ENCODE measurements around the gene TMEM147. TPM values are rescaled to one million over a fixed set of nuclear protein-coding genes. Genes with fewer than 3 reads are reported as not detected.

TMEM147 gene
- total and polyA plus RNA-seq, 10 of the 15 experiments (the other 5 are each of a cell fraction or from before 2014, with no cell fraction given): 53.4 to 145 (median 79.3) TPM

DNA sequence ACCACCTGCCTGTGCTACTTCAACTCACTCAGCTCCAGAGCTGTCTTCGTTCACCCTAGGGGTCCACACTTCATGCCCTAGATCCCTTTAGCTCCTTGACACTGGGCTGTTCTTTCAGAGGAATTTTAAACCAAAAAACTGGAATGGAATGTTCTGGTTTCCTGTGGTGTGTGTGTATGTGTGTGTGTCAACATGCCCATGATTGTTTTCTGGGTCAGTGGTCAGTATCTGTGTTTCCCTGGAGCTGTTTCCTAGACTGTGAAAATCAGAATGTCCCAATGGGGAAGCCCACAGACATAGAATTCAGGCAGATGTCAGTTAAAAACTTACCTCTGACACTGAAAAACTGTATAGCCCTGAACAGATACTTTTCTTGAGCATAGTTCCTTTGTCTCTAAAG lies 41.9 kb downstream of the TMEM147 start:
- no peak overlapping the region for H3K27ac ChIP-seq (ENCODE audit: control insufficient read depth, insufficient read depth)
- no peak overlapping the region for H3K4me3 ChIP-seq
- ChIA-PET SMC1A (ENCODE audit: uncharacterized antibody, unreplicated experiment) (interaction anchor here (1.1 to 1.4 kb wide), 3 partner anchors 39 to 77 kb away, joined by 3 to 6 read pairs (median 4); no protein-coding TSS in a partner anchor), RAD21 (ENCODE audit: unreplicated experiment) (interaction anchor here (1.5 kb wide), 1 partner anchor 57 kb away, joined by 3 read pairs; no protein-coding TSS in a partner anchor), POLR2A (no interaction called here), CTCF (interaction anchor here (0.8 to 2.0 kb wide), 5 partner anchors 31 to 100 kb away, joined by 3 to 5 read pairs (median 4); no protein-coding TSS in a partner anchor)
- H3K79me2 ChIP-seq (ENCODE audit: control insufficient read depth, insufficient read depth, low read length): no peaks in the 10 kb centered on the region
- DNase-seq (ENCODE audit: low read depth, low spot score) (no peak), FAIRE-seq (no peak), ATAC-seq (no peak)
- no peaks in the 10 kb centered on the region for H3K36me3 ChIP-seq (ENCODE audit: control insufficient read depth in 2 of 2, insufficient read depth in 2 of 2, low read length in 1 of 2)
- no peaks in the 10 kb centered on the region for H3K27me3 ChIP-seq (replicated peaks in 1 of 2; ENCODE audit: control insufficient read depth in 2 of 2, insufficient read depth in 2 of 2, low read length in 1 of 2)
- H3K4me2 ChIP-seq (ENCODE audit: control insufficient read depth, insufficient read depth): no peak overlapping the region
- no peaks in the 10 kb centered on the region for H3K4me1 ChIP-seq (ENCODE audit: control insufficient read depth, insufficient read depth, low read length)
- no peaks in the 10 kb centered on the region for H4K20me1 ChIP-seq (ENCODE audit: control insufficient read depth, insufficient read depth)
- H3K9me3 ChIP-seq (replicated peaks; ENCODE audit: control insufficient read depth, insufficient read depth, low read length): no peaks in the 10 kb centered on the region; the same call in 2 of the 3 replicates
- WGBS (ENCODE audit: insufficient coverage, insufficient replicate concordance, low lambda C conversion rate, missing lambda C conversion rate): 0% methylated on average over 1 of the region's 1 CpG
- TF ChIP-seq, protein P1, sequence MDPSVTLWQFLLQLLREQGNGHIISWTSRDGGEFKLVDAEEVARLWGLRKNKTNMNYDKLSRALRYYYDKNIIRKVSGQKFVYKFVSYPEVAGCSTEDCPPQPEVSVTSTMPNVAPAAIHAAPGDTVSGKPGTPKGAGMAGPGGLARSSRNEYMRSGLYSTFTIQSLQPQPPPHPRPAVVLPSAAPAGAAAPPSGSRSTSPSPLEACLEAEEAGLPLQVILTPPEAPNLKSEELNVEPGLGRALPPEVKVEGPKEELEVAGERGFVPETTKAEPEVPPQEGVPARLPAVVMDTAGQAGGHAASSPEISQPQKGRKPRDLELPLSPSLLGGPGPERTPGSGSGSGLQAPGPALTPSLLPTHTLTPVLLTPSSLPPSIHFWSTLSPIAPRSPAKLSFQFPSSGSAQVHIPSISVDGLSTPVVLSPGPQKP (IDR thresholded peaks at IDR 0.05; ENCODE audit: low read depth, low read length): no peak
- TF ChIP-seq, protein P2, sequence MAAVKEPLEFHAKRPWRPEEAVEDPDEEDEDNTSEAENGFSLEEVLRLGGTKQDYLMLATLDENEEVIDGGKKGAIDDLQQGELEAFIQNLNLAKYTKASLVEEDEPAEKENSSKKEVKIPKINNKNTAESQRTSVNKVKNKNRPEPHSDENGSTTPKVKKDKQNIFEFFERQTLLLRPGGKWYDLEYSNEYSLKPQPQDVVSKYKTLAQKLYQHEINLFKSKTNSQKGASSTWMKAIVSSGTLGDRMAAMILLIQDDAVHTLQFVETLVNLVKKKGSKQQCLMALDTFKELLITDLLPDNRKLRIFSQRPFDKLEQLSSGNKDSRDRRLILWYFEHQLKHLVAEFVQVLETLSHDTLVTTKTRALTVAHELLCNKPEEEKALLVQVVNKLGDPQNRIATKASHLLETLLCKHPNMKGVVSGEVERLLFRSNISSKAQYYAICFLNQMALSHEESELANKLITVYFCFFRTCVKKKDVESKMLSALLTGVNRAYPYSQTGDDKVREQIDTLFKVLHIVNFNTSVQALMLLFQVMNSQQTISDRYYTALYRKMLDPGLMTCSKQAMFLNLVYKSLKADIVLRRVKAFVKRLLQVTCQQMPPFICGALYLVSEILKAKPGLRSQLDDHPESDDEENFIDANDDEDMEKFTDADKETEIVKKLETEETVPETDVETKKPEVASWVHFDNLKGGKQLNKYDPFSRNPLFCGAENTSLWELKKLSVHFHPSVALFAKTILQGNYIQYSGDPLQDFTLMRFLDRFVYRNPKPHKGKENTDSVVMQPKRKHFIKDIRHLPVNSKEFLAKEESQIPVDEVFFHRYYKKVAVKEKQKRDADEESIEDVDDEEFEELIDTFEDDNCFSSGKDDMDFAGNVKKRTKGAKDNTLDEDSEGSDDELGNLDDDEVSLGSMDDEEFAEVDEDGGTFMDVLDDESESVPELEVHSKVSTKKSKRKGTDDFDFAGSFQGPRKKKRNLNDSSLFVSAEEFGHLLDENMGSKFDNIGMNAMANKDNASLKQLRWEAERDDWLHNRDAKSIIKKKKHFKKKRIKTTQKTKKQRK (IDR thresholded peaks at IDR 0.05; ENCODE audit: low read depth, low read length): no peak
- TF ChIP-seq NR2F1 (conservative IDR thresholded peaks at IDR 0.05) (no peak), IKZF2 (IDR thresholded peaks at IDR 0.05) (no peak), NR2C1 (IDR thresholded peaks at IDR 0.05) (no peak)
- H3K9ac ChIP-seq (ENCODE audit: control insufficient read depth, insufficient read depth, low read length): no peak overlapping the region
- in situ Hi-C loops (cut with MboI): no loop called here
- BruUV-seq (replicated peaks): no TSS peak
- intact Hi-C loops (cut with micrococcal nuclease; ENCODE audit: unreplicated experiment): no loop called here
- no peak overlapping the region for H2AFZ ChIP-seq (ENCODE audit: control insufficient read depth, low read depth, low read length)

All from GM12878 (cell line).